Testis (tissue), 3 donors: Measurements from ENCODE around the gene LRP2BP. TPM values are rescaled to one million over a fixed set of nuclear protein-coding genes. Genes with fewer than 3 reads are reported as not detected.

Source experiments
- DNase-seq: peaks from one replicate; pipeline ENCODE4 v3.0.0-alpha.2; 2019
- H3K27ac ChIP-seq, 2 donors: fragments of 200-600 bp; sonication (generic); one replicate each; pipeline ENCODE4 v1.5.1; 2019
- H3K27me3 ChIP-seq: fragments of 200-600 bp; sonication (generic); one replicate; pipeline ENCODE4 v1.5.1; 2019
- H3K36me3 ChIP-seq: fragments of 200-600 bp; sonication (generic); one replicate; pipeline ENCODE4 v1.5.1; 2017; ENCODE audit warnings: low read depth; ENCODE audit errors: missing control alignments
- H3K4me1 ChIP-seq: fragments of 200-600 bp; sonication (generic); one replicate; pipeline ENCODE4 v1.5.1; 2019
- H3K4me3 ChIP-seq, 2 donors: fragments of 200-600 bp; sonication (generic); one replicate each; pipeline ENCODE4 v1.5.1; 2017 to 2019
- H3K9me3 ChIP-seq: fragments of 200-600 bp; sonication (generic); one replicate; pipeline ENCODE4 v1.5.1; 2017
- CTCF ChIP-seq, 3 experiments: fragments of 450-650 bp in 2 of 3; fragments of 200-600 bp in 1 of 3; sonication (generic) in 1 of 3; IDR thresholded peaks; one replicate each; pipeline ENCODE4 v1.5.1; 2016 to 2019; ENCODE audit warnings: antibody characterized with exemption in 3 of 3, mild to moderate bottlenecking in 2 of 3, moderate library complexity in 1 of 3
- POLR2A ChIP-seq: fragments of 450-650 bp; IDR thresholded peaks from one replicate; pipeline ENCODE4 v1.6.1; 2017; ENCODE audit warnings: antibody characterized with exemption, mild to moderate bottlenecking, moderate library complexity
- WGBS, 2 donors: methylation state at CpG; one replicate each; pipeline ENCODE4 v1.1.5; 2018; 5-methylcytosine and 5-hydroxymethylcytosine counted together
- intact Hi-C: fragments of 100-400 bp; cut with DNase I; formaldehyde crosslinking; loops from one replicate; pipeline ENCODE4 v1.15.1; 2023; ENCODE audit warnings: low total_unique reads
- polyA plus RNA-seq: library from polyadenylated mRNA; stranded (reverse); fragments of 350-450 nt; fragmentation: Illumina TruSeq; extraction: RNeasy Lipid Tissue Mini Kit (QIAGEN cat#74804); gene quantifications from one replicate; pipeline ENCODE4 v1.2.3, GENCODE V29; 2014; ENCODE audit warnings: low read depth, low replicate concordance; ENCODE audit not compliant: insufficient read depth
- total RNA-seq, 2 donors: library from RNA; depleted of rRNA; stranded (reverse); fragments of >200 nt; gene quantifications; one replicate each; pipeline ENCODE4 v1.2.3, GENCODE V29; 2016

The LRP2BP gene
- total and polyA plus RNA-seq, 3 donors from 2014 or later, result 7.5 to 49.5 (median 11.9) TPM

GRCh38 chr4:185352741-185353140, 43.0 kb downstream of the LRP2BP start:
- Histone ChIP-seq H3K36me3 (no peaks in the 10 kb centered on the region), H3K27me3 (no peaks in the 10 kb centered on the region), H3K9me3 (no peaks in the 10 kb centered on the region), H3K4me3 (no peak overlapping the region), H3K27ac (no peak overlapping the region), H3K4me1 (no peaks in the 10 kb centered on the region)
- no peak for DNase-seq
- intact Hi-C loops, result no loop called here
- TF ChIP-seq POLR2A (no peak), CTCF (IDR thresholded peaks at IDR 0.05) (no peak)
- 90 to 97% methylated on average over 2 of the region's 2 CpGs for WGBS, 2 donors

GRCh38 chr4:185352202-185352601, 43.5 kb downstream of the LRP2BP start:
- no peak overlapping the region for H3K27ac ChIP-seq
- no peaks in the 10 kb centered on the region for H3K27me3 ChIP-seq
- H3K4me3 ChIP-seq, result no peak overlapping the region
- intact Hi-C loops, result no loop called here
- TF ChIP-seq CTCF (IDR thresholded peaks at IDR 0.05), result no peak
- TF ChIP-seq POLR2A, result no peak
- no peaks in the 10 kb centered on the region for H3K9me3 ChIP-seq
- no peak for DNase-seq
- H3K36me3 ChIP-seq, result no peaks in the 10 kb centered on the region
- 92 to 95% methylated on average over 7 of the region's 7 CpGs for WGBS, 2 donors
- H3K4me1 ChIP-seq, result no peaks in the 10 kb centered on the region

DNA sequence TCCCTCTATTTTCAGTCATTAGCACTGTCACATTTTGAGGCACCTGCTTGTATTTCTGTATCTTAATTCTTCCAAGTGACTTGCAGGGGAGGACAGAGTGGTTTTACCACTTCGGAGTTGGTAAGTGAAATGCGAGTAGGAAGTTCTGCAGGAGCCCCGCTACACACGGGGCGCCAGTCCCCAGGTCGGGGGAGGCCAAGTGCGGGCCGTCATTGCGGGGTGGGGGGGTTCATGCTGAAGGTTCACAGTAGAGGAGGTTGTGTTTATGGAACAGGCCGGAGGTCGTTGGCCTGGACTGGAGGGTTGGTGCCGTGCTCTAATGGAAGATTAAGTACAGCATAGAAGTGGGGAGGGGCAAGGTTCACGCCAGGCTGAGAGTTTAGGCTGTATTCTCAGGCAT, 44.0 kb downstream of the LRP2BP start:
- Histone ChIP-seq H3K4me1 (no peaks in the 10 kb centered on the region), H3K27ac (no peak overlapping the region), H3K9me3 (no peaks in the 10 kb centered on the region), H3K4me3 (no peak overlapping the region), H3K36me3 (no peaks in the 10 kb centered on the region), H3K27me3 (no peaks in the 10 kb centered on the region)
- WGBS, 2 donors, result 85% methylated on average over 13 of the region's 13 CpGs
- intact Hi-C loops, result no loop called here
- no peak for DNase-seq
- TF ChIP-seq CTCF (IDR thresholded peaks at IDR 0.05), result no peak
- TF ChIP-seq POLR2A, result no peak

- Histone ChIP-seq H3K36me3 (no peaks in the 10 kb centered on the region), H3K4me1 (peaks cover 7% of the 10 kb centered on the region), H3K27me3 (no peaks in the 10 kb centered on the region), H3K9me3 (no peaks in the 10 kb centered on the region), H3K27ac (no peak overlapping the region), H3K4me3 (no peak overlapping the region)
- WGBS, 2 donors, result 88 to 89% methylated on average over 14 of the region's 14 CpGs
- no peak for TF ChIP-seq POLR2A
- no peak for TF ChIP-seq CTCF (IDR thresholded peaks at IDR 0.05)
- no peak for DNase-seq
- intact Hi-C loops, result no loop called here
Observed at GRCh38 chr4:185346975-185347601, 48.6 kb downstream of the LRP2BP start.
